ENCODE data around the gene CLIP1. TPM values are rescaled to one million over a fixed set of nuclear protein-coding genes. Genes with fewer than 3 reads are reported as not detected.

The CLIP1 gene
- total and polyA plus RNA-seq, 2 of the 4 experiments (the other 2 are of a cell fraction) = 38.0 to 54.8 TPM

GRCh38 chr12:122421187-122421820 lies 1.2 kb downstream of the CLIP1 start:
- POLR2A ChIA-PET (ENCODE audit: unreplicated experiment) = interaction anchor here (1.6 kb wide), 1 partner anchor 21 kb away, joined by 6 read pairs; no protein-coding TSS in a partner anchor
- Histone ChIP-seq H2BK15ac (ENCODE audit: low read depth, low read length) (peak overlapping the region; percentile 83), H4K5ac (ENCODE audit: low read depth, low read length) (peak overlapping the region; percentile 61), H3K36me3 (ENCODE audit: control insufficient read depth, insufficient read depth, low read length) (0 out of 2 replicates have a peak, but pooled peaks cover 4% of the 10 kb centered on the region), H4K20me1 (ENCODE audit: insufficient read depth, low read length) (peaks cover 28% of the 10 kb centered on the region), H2BK20ac (ENCODE audit: low read depth, low read length) (peak overlapping the region; percentile 50; the same call in 1 of the 2 replicates), H2AK9ac (replicated peaks; ENCODE audit: low read depth, low read length, poor library complexity) (peak overlapping the region; percentile 98), H2AK5ac (ENCODE audit: low read depth, low read length) (peak overlapping the region; percentile 92; the same call in 1 of the 2 replicates), H3K9me3 (ENCODE audit: control insufficient read depth, insufficient read depth, low read length) (no peaks in the 10 kb centered on the region), H3K4me2 (ENCODE audit: low read depth, low read length) (peak overlapping the region; percentile 95), H3K14ac (replicated peaks; ENCODE audit: low read depth, low read length) (peak overlapping the region; percentile 99), H4K8ac (ENCODE audit: low read depth in 2 of 2, low read length in 2 of 2) (peak overlapping the region; percentile 62 to 86; a peak in 3 of 4 replicates), H3K4ac (ENCODE audit: low read depth, low read length) (peak overlapping the region; percentile 93), H3K4me1 (ENCODE audit: control insufficient read depth, insufficient read depth, low read length) (peaks cover 10% of the 10 kb centered on the region), H3K56ac (ENCODE audit: extremely low read depth, insufficient read depth, low read length) (peak overlapping the region; percentile 94), H3K23ac (ENCODE audit: low read depth, low read length) (peak overlapping the region; percentile 92), H2BK5ac (ENCODE audit: low read depth, low read length, poor library complexity, severe bottlenecking) (peak overlapping the region; percentile 93), H3K27ac (ENCODE audit: insufficient read depth, low read length) (peak overlapping the region; percentile 98), H3K4me3 (ENCODE audit: insufficient read depth, low read depth, low read length) (peak overlapping the region; percentile 86), H4K91ac (ENCODE audit: insufficient read depth, low read depth, low read length) (peak overlapping the region; percentile 88), H2BK120ac (ENCODE audit: low read depth, low read length) (peak overlapping the region; percentile 86), H3K9me1 (ENCODE audit: insufficient read depth, low read length) (peaks cover 4% of the 10 kb centered on the region), H3K79me1 (ENCODE audit: low read depth in 1 of 2, low read length in 2 of 2) (peaks cover 3 to 60% of the 10 kb centered on the region in 2 experiments; a peak in 3 of 4 replicates), H2AFZ (replicated peaks; ENCODE audit: low read length, poor library complexity) (peak overlapping the region; percentile 88), H3K9ac (ENCODE audit: low read depth, low read length) (peak overlapping the region; percentile 99), H3K18ac (ENCODE audit: low read depth, low read length) (peak overlapping the region; percentile 91), H3K27me3 (ENCODE audit: control insufficient read depth, insufficient read depth, low read length) (no peaks in the 10 kb centered on the region)
- BruUV-seq (replicated peaks) = no TSS peak
- 0% methylated on average over 2 of the region's 14 CpGs; no CpG with 5 or more reads in 1 of the 2 experiments for WGBS, 2 experiments (ENCODE audit: extremely low coverage in 2 of 2, insufficient read length in 1 of 2)
- in situ Hi-C loops (cut with MboI; ENCODE audit: low sequenced_read_pairs) (no loop called here), intact Hi-C loops (cut with micrococcal nuclease) (loop anchor here (1.0 kb wide), 2 partner anchors 21 to 50 kb away; no protein-coding TSS in a partner anchor), dilution Hi-C loops (cut with HindIII; ENCODE audit: low sequenced_read_pairs, unreplicated experiment) (no loop called here)
- TF ChIP-seq, protein P1, sequence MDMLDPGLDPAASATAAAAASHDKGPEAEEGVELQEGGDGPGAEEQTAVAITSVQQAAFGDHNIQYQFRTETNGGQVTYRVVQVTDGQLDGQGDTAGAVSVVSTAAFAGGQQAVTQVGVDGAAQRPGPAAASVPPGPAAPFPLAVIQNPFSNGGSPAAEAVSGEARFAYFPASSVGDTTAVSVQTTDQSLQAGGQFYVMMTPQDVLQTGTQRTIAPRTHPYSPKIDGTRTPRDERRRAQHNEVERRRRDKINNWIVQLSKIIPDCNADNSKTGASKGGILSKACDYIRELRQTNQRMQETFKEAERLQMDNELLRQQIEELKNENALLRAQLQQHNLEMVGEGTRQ (IDR thresholded peaks at IDR 0.05; ENCODE audit: low read depth, low read length) = no peak
- TF ChIP-seq MXI1 (IDR thresholded peaks at IDR 0.05; ENCODE audit: borderline replicate concordance, low read depth, low read length) (no peak), RCOR1 (IDR thresholded peaks at IDR 0.05; ENCODE audit: insufficient replicate concordance, low read length) (no peak), FOS (IDR thresholded peaks at IDR 0.05; ENCODE audit: low read depth, low read length) (no peak), CHD1 (IDR thresholded peaks at IDR 0.05; ENCODE audit: low read depth, low read length) (no peak), SMC3 (IDR thresholded peaks at IDR 0.05; ENCODE audit: low read depth, low read length) (no peak), POLR2A (IDR thresholded peaks at IDR 0.05; ENCODE audit: low read depth, low read length) (peak; percentile 43), NFE2L2 (IDR thresholded peaks at IDR 0.05; ENCODE audit: low read depth, low read length) (no peak), CEBPB (IDR thresholded peaks at IDR 0.05; ENCODE audit: low read depth, low read length) (0 out of 2 replicates have a peak, but pooled peaks have one; percentile 3), MAZ (IDR thresholded peaks at IDR 0.05; ENCODE audit: borderline replicate concordance, low read depth, low read length) (peak; percentile 15; the same call in 1 of the 2 replicates), RFX5 (IDR thresholded peaks at IDR 0.05; ENCODE audit: low read depth, low read length) (no peak), RAD21 (IDR thresholded peaks at IDR 0.05; ENCODE audit: low read length) (no peak)
- CTCF ChIA-PET = interaction anchor here (1.0 kb wide), 1 partner anchor 21 kb away, joined by 7 read pairs; no protein-coding TSS in a partner anchor
- ATAC-seq (ENCODE audit: low read depth) (peak; percentile 15), DNase-seq (peak; percentile 47)

Measured in IMR-90 (cell line).